Retinal pigment epithelial cell (primary cell): ENCODE results near the gene CLIC4.
"Not testable (repeated sequence)": the region's sequence is repeated elsewhere in the genome, so short reads cannot be mapped to it uniquely, and the experiment has no call there.

Experiments used
- DNase-seq: peaks from one replicate; pipeline ENCODE4 v3.0.0-alpha.2; 2010; ENCODE audit warnings: low read depth
- H3K4me3 ChIP-seq: 2 replicates; pipeline ENCODE4 v1.5.1; 2011; ENCODE audit warnings: mild to moderate bottlenecking, low read length, control low read depth, moderate library complexity
- TF ChIP-seq, protein P1 (sequence below): conservative IDR thresholded peaks from 2 replicates; pipeline ENCODE4 v1.5.1; 2011; ENCODE audit warnings: low read depth, low read length, control low read depth, inconsistent platforms

The CLIC4 gene

DNA sequence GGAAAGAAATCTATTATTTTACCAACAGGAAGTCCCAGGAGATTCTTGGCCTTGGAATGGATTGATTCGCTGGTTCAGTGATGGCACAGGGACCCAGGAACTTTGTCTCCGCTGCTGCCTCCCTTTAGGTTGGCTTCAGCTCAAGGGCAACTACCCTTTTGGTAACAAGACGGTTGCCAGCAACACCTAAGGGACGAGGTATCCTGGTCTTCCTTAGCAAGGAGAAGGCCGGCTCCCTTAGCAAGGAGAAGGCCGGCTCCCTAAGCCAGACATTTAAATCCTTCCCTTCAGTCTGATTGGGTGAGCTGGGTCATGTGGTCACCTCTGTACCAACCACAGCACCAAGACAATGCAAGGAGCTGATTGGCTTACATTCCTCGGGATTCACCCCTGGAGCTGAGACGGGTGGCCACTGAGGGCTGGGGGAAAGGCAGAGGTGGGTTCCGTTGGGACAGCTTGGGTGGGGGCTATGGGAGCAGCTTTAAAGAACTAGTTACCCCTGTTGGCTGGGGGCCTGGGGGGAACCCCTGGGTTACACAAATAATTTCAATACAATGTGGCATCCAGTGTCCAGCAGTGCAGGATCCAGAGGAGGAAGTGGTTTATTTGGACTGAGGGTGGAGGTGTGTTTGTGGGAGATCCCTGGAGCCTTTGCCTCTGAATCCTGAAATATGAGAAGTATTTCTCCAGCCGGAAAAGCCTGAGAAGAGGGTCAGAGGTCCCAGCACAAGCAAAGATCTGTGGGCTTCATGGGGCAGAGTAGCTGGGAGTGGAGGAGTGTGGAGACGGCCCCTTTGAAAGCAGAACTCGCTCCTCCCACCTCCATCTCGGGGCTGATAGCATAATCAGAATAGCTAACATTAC lies 20.7 kb upstream of the CLIC4 start:
- DNase-seq, result no peak
- TF ChIP-seq, protein P1, sequence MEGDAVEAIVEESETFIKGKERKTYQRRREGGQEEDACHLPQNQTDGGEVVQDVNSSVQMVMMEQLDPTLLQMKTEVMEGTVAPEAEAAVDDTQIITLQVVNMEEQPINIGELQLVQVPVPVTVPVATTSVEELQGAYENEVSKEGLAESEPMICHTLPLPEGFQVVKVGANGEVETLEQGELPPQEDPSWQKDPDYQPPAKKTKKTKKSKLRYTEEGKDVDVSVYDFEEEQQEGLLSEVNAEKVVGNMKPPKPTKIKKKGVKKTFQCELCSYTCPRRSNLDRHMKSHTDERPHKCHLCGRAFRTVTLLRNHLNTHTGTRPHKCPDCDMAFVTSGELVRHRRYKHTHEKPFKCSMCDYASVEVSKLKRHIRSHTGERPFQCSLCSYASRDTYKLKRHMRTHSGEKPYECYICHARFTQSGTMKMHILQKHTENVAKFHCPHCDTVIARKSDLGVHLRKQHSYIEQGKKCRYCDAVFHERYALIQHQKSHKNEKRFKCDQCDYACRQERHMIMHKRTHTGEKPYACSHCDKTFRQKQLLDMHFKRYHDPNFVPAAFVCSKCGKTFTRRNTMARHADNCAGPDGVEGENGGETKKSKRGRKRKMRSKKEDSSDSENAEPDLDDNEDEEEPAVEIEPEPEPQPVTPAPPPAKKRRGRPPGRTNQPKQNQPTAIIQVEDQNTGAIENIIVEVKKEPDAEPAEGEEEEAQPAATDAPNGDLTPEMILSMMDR, result no peak
- H3K4me3 ChIP-seq, result no peak overlapping the region

DNA sequence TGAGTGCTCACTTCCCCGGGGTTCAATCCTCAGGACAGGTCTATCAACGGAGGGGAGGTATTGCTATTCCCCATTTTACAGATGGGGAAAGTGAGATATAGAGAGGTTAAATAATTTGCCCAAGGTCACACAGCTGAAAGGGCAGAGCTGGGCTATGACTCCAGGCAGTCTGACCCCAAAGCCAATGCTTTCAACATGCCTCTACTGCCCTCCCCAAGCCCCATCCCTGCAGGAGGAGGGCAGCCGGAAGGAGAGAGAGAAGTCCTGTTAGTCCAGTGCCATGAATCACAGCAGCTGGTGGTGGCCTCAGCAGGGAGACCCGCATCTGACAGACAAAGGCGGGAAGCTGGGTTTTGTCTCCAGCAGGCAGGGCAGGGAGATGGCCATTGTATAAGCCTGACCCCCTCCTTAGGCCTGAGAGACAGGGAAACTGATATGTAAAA lies 20.0 kb upstream of the CLIC4 start:
- H3K4me3 ChIP-seq, result no peak overlapping the region
- no peak for DNase-seq
- TF ChIP-seq, protein P1, result no peak

DNA sequence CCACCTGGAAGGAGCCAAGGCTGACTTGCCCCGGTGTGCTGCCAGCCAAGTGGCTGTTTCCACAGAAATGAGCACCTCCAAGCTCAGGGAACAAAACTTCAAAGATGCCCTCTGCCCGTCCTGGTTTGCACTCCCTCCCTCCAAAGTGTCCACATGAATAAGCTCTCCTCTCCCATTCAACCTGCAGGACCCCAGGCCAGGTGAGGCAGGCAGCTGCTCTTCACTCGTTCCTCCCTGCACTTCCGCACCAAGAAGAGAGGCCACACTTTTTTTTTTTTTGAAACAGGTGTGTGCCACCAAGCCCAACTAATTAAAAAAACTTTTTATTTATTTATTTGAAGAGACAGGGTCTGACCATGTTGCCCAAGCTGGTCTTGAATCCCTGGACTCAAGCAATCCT lies 18.5 kb upstream of the CLIC4 start:
- H3K4me3 ChIP-seq, result no peak overlapping the region
- TF ChIP-seq, protein P1, result no peak
- DNase-seq, result no peak

DNA sequence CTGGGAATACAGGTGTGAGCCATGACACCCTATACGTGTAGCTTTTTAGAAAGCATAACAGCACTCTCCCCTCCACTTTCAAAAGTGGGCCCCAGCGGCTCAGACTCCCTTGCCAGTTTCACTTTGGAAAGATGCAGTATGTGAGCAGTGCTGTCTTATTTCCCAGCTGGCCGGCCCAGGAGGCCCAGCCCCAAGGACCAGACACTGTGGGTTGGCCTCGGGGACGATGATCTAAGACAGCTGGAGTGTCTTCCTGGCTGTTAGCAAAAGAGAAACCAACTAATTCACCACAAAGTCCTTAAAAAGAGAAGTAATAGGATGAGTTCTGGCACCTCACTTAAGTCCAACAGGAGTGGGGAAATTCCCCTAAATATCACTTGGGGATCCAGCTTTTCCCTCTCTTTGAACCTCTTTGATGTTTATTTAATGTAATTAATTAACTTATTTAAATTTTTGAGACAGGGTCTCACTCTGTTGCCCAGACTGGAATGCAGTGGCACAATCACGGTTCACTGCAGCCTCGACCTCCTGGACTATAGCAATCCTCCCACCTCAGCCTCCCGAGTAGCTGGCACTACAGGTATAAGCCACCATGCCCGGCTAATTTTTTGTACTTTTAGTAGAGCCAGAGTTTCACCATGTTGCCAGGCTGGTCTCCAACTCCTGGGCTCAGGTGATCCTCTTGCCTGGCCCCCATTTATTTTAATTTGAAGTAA lies 17.6 kb upstream of the CLIC4 start:
- DNase-seq, result no peak
- no peak overlapping the region for H3K4me3 ChIP-seq
- TF ChIP-seq, protein P1, result no peak

DNA sequence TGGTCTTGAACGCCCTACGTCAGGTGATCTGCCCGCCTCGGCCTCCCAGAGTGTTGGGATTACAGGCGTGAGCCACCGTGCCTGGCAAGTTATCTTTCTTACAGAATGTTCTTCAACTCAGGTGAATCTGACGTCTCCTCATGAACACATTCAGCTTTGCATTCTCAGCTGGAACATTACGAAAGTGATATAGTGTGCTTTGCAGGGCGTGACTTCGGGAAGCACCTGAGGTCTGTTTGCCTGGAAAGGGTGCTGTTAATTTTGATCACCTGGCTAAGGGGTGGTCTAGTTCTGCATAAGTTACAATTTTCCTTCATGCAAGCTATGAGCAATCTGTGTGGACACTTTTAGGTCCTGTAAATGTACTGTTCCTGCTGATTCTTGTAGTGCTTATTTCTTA lies 16.3 kb upstream of the CLIC4 start:
- TF ChIP-seq, protein P1, result no peak
- DNase-seq, result no peak
- no peak overlapping the region for H3K4me3 ChIP-seq

DNA sequence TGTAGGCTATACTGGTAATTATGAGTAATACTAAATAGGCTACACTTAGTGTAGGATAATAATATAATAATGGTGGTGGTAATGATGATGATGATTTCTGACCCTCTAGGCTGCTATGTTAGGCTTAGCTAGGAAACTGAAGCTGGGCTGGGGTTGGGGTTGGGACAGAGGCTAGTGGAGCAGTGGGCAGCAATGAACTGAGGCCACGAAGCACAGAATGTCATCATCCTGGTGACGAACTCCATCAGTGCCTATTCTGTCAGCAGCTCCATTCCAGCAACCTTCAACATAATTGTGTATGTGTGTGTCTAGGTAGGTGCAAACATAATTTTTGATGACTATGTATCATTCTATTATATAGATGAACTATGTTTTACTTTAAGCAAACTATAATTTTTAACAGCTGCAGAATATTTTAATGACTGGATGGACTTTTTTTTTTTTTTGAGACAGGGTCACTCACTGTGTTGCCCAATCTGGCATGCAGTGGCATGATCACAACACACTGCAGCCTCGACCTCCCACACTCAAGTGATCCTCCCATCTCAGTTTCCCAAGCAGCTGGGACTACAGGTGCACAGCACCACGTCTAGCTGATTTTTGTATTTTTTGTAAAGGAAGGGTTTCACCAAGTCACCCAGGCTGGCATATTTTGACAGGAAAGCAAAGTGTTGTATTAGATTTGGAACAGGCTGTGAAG lies 12.9 kb upstream of the CLIC4 start:
- TF ChIP-seq, protein P1, result no peak
- no peak for DNase-seq
- no peak overlapping the region for H3K4me3 ChIP-seq

DNA sequence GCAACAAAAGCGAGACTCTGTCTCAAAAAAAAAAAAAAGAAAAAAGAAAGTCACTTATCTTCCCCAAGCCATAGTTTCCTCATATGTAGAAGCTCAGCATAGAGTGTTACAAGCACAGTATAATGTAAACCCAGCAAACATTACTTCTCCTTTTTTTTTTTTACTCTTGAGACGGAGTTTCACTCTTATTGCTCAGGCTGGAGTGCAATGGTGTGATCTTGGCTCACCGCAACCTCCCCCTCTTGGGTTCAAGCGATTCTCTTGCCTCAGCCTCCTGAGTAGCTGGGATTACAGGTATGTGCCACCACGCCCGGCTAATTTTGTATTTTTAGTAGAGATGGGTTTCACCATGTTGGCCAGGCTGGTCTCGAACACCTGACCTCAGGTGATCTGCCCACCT lies 11.9 kb upstream of the CLIC4 start:
- not testable (repeated sequence) for DNase-seq, H3K4me3 ChIP-seq
